ENCODE data around the gene SLC2A1. TPM values are rescaled to one million over a fixed set of nuclear protein-coding genes. Genes with fewer than 3 reads are reported as not detected.

SLC2A1 gene
- total and polyA plus RNA-seq, 9 of the 15 experiments (the other 6 are each of a cell fraction or from before 2014, with no cell fraction given) = 12.6 to 153 (median 48.0) TPM

GRCh38 chr1:42963378-42964043, 4.8 kb upstream of the SLC2A1 start (continued):
- peak; percentile 73 for TF ChIP-seq USF1 (CRISPR knock-in tag; IDR thresholded peaks at IDR 0.05)
- TF ChIP-seq ZNF589 (CRISPR knock-in tag; IDR thresholded peaks at IDR 0.05; ENCODE audit: low read depth) = peak; percentile 87
- no peak for TF ChIP-seq HINFP (tag; conservative IDR thresholded peaks at IDR 0.05; ENCODE audit: low read depth)
- TF ChIP-seq ZBTB33 (CRISPR knock-in tag; IDR thresholded peaks at IDR 0.05) = no peak
- TF ChIP-seq ZNF655 (CRISPR knock-in tag; IDR thresholded peaks at IDR 0.05) = no peak
- peak; percentile 100 for TF ChIP-seq CBFA2T3 (IDR thresholded peaks at IDR 0.05)
- peak; percentile 96 for TF ChIP-seq TRIM24 (IDR thresholded peaks at IDR 0.05)
- TF ChIP-seq NRF1 (conservative IDR thresholded peaks at IDR 0.05 in 1 of 2, IDR thresholded peaks at IDR 0.05 in 1 of 2) = peak; percentile 20 to 43; a peak in 3 of 4 replicates
- TF ChIP-seq SOX6 (IDR thresholded peaks at IDR 0.05) = peak; percentile 94
- TF ChIP-seq ZFP1 (CRISPR knock-in tag; IDR thresholded peaks at IDR 0.05) = no peak
- TF ChIP-seq HDAC2 (IDR thresholded peaks at IDR 0.05) = peak; percentile 83; the same call in 1 of the 2 replicates
- TF ChIP-seq TRIM28 (IDR thresholded peaks at IDR 0.05) = peak; percentile 60; the same call in 1 of the 2 replicates
- peak; percentile 91 for TF ChIP-seq ZNF395 (CRISPR knock-in tag; IDR thresholded peaks at IDR 0.05)
- no peak for TF ChIP-seq HEY1 (CRISPR knock-in tag; IDR thresholded peaks at IDR 0.05; ENCODE audit: borderline replicate concordance)
- peak; percentile 99 for TF ChIP-seq ZBTB7A (IDR thresholded peaks at IDR 0.05; ENCODE audit: borderline replicate concordance, control insufficient read depth, low read depth, low read length)
